GM12873 (cell line): ENCODE data around the gene MAFF.

Experiments used
- TF ChIP-seq, protein P1 (sequence below): IDR thresholded peaks from 2 replicates; pipeline ENCODE4 v1.5.1; 2012; ENCODE audit warnings: low read depth, mild to moderate bottlenecking, moderate library complexity, low read length, control low read depth; ENCODE audit not compliant: insufficient read depth; ENCODE audit errors: missing control alignments

Gene MAFF

DNA sequence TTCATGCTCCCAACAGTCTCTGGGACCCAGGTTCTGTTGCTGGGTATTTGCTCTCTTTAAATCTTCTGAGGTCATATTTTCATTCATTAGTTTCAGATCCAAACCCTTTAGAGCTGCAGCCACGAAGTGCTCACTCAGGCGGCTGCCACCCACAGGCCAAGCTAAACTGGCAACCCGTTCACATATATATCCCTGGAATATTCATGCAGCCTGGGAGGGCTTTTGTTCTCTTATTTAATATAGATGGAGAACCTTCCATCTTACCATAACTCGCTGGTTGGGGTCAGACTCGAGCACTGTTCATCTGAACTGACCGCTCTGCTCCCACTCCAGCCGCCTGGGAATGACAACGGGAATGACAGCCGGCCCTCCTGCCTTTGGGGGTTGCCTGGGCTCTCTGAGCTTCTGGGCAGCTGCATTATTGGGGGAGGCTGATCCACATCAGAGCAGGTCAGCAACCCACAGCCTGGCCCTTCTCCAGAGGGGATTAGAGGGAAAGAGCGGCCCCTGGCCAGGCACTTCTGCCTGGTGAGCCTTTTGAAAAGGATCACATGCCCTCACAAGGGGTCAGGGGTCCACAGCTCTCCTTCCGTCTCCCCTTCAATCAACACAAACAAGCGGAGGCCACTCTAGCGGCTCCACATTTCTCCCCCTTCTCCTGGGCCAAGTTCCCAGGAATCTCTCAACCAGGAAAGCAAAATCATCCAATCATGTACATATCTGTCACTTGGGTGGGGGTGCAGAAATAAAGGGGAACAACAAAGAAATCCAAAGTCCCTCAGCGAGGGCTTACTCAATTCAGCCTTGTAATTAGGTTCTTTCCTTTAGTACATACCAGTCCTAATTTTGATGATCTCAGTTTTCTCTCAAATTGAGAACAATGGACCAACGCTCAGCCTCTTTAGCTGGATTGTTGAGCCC lies 59.2 kb downstream of the MAFF start:
- TF ChIP-seq, protein P1, sequence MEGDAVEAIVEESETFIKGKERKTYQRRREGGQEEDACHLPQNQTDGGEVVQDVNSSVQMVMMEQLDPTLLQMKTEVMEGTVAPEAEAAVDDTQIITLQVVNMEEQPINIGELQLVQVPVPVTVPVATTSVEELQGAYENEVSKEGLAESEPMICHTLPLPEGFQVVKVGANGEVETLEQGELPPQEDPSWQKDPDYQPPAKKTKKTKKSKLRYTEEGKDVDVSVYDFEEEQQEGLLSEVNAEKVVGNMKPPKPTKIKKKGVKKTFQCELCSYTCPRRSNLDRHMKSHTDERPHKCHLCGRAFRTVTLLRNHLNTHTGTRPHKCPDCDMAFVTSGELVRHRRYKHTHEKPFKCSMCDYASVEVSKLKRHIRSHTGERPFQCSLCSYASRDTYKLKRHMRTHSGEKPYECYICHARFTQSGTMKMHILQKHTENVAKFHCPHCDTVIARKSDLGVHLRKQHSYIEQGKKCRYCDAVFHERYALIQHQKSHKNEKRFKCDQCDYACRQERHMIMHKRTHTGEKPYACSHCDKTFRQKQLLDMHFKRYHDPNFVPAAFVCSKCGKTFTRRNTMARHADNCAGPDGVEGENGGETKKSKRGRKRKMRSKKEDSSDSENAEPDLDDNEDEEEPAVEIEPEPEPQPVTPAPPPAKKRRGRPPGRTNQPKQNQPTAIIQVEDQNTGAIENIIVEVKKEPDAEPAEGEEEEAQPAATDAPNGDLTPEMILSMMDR = peak; percentile 33

DNA sequence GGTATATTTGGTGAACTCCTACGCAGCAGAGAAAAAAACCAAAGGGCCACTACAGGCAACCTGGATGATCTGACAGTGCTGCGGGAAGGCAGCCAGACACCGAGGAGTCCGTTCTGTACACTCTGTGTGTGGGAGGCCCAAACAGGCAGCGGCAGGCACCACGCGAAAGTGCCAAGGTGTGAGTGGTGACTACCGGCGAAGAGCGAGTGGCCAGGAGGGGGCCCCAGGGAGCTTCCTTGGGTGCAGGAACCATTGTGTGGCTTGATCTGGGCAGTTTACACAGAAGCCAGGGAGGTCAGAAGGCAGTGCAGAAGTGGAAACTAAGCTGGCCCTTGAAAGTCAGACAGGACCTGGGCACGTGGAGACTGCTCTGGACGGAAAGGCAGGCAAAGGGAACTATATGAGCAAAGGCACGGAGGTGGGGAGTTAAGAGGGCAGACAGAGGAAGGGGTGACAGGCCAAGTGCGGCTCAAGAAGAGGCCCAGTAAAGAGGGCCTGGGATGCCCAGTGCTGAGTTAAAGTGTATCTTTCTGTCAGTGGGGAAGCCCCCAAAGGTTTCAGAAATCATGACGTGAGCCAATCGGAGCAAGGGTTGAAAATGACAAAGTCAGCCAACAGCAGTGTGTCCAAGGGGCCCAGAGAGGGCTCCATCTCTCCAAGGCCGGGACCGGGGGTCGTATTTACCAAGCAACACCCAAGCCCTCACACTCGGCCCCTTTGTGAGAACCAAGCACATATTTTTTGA lies 60.4 kb downstream of the MAFF start:
- TF ChIP-seq, protein P1 = peak; percentile 85

DNA sequence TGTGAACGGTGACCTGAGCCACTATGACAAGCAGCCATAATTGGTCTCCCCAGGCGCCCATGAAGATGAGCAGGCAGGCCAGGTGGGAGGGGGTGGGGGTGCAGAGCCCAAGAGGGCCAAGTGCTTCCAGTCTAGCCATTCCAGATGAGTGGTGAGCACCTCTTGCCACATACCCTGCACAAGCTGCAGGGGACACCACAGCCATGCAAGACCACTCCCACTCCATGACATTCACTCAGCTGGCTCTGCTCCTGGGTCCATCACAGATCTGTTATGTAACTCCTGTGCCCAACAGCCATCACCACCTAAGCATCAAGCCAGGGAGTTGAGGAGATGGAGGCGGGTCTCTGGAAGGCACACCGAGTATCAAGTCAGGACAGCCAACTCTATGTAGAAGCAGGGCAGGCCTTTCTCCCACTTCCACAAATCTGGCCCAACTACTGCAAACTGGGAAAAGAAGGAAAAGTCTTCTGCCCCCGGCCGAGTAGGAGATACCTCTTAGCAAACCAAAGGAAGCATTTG lies 62.6 kb downstream of the MAFF start:
- TF ChIP-seq, protein P1 = no peak
